Stimulated activated naive CD8-positive, alpha-beta T cell treated with anti-CD3 and anti-CD28 coated beads, Interleukin-15, Interleukin-2, amounts not matched to agents 100 ng/mL and 50 ng/mL, for 24 hours (primary cell): ENCODE data around the gene ANKZF1.

Experiments
- H3K27ac Mint-ChIP-seq: one replicate; pipeline ENCODE4 v1.8.0; 2021; ENCODE audit warnings: mild to moderate bottlenecking, mixed read lengths
- H3K27me3 Mint-ChIP-seq: one replicate; pipeline ENCODE4 v1.8.0; 2021; ENCODE audit warnings: mixed read lengths
- H3K36me3 Mint-ChIP-seq: one replicate; pipeline ENCODE4 v1.8.0; 2021; ENCODE audit warnings: low read depth, mixed read lengths
- H3K4me1 Mint-ChIP-seq: one replicate; pipeline ENCODE4 v1.8.0; 2021; ENCODE audit warnings: low read depth, mixed read lengths
- H3K4me3 Mint-ChIP-seq: one replicate; pipeline ENCODE4 v1.8.0; 2021; ENCODE audit warnings: mild to moderate bottlenecking, mixed read lengths
- H3K9me3 Mint-ChIP-seq: one replicate; pipeline ENCODE4 v1.8.0; 2021; ENCODE audit warnings: mixed read lengths

ANKZF1 gene

DNA sequence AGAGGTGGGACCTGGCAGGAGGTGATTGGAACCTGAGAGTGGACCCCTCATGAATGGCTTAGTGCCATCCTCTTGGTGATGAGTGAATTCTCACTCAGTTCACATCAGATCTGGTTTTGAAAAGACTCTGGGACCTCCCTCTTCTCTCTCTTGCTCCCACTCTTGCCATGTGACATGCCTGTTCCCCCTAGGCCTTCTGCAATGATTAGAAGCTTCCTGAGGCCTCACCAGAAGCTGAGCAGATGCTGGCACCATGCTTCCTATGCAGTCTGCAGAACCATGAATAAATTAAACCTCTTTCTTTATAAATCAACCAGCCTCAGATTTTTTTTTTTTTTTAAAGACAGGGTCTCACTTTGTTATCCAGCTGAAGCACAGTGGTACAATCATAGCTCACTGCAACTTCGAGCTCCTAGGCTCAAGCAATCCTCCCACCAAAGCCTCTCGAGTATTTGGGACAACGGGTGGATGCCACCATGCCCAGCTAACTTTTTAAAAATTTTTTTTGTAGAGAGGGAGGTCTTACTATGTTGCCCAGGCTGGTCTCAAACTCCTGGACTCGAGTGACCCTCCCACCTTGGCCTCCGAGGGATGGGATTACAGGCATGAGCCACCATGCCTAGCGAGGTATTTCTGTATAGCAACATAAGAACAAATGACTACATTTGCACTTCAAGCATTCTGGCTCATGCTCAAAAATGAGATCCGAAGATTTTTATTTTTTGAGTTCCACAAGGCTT is 25.0 kb upstream of the ANKZF1 start:
- Mint-ChIP-seq H3K36me3 (peaks cover 20% of the 10 kb centered on the region), H3K27ac (no peak overlapping the region), H3K27me3 (no peaks in the 10 kb centered on the region), H3K9me3 (no peaks in the 10 kb centered on the region), H3K4me1 (peaks cover 40% of the 10 kb centered on the region), H3K4me3 (peak overlapping the region; percentile 41)

DNA sequence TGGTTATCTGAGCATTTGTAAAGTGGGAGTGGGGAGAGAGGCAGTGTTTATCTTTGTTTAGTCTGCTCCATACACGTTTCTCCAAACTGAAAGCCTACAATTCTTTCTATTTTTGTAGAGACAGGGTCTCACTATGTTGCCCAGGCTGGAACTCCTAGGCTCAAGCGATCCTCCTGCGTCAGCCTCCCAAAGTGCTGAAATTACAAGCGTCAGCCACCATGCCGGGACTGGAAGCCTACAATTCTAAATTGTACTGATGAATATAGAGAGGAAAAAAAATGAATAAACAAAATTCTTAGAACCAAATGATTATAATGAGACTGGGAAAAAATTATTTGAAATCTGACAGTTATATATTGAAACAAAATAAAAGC is 24.5 kb upstream of the ANKZF1 start:
- H3K4me1 Mint-ChIP-seq, result peaks cover 43% of the 10 kb centered on the region
- H3K27me3 Mint-ChIP-seq, result no peaks in the 10 kb centered on the region
- H3K36me3 Mint-ChIP-seq, result peaks cover 24% of the 10 kb centered on the region
- H3K4me3 Mint-ChIP-seq, result peak overlapping the region; percentile 41
- no peaks in the 10 kb centered on the region for H3K9me3 Mint-ChIP-seq
- H3K27ac Mint-ChIP-seq, result no peak overlapping the region

GRCh38 chr2:219205981-219206327 is 23.7 kb upstream of the ANKZF1 start:
- no peaks in the 10 kb centered on the region for H3K27me3 Mint-ChIP-seq
- H3K27ac Mint-ChIP-seq, result peak overlapping the region; percentile 91
- H3K36me3 Mint-ChIP-seq, result peaks cover 29% of the 10 kb centered on the region

DNA sequence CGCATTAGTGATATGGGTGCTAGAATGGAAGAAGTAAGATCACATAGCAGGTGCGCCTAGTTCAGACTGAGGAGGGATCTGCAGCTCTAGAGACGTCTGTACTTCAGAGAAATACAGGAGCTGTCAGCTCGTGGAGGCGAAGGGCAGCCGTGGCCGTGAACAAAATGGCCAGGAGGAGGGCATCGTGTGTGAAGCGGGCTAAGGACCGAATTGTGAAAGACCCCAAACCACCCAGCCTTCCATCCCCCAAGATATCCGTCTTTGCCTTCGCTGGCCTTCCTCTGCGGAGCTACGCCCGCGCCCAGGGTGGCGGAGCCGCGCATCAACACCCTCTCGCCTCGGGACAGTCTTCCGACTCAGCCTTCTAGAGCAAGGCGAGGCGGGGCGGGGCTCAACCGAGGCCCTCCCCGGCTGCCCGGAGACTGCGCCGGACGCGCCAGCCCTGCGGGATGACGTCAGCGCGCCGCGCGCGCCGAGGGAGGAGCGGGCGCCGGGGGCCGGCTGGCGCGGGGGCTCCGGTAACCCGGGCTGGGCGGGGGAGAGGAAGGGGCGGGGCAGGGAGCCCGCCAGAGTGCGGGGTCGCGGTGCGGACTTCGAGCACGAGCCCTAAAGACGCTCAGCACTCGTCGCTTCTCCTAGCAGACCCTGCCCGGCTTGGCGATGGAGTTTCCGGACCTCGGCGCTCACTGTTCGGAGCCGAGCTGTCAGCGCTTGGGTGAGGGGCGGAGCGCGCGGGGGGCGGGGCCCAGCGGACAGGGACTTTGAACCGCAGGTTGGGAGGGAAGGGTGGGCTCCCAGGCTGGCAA is 23.1 kb upstream of the ANKZF1 start, which contains the start of gene ZFAND2B:
Gene ZFAND2B, plus strand, starts transcription at position 455 of the 806 bp plus-strand sequence. Its CDS starts 206 bp downstream, at position 661.
- Mint-ChIP-seq H3K27ac (peak within 1 kb of the TSS; percentile 91), H3K9me3 (no peaks in the 10 kb centered on the region), H3K4me3 (peak within 1 kb of the TSS; percentile 93), H3K27me3 (no peaks in the 10 kb centered on the region), H3K36me3 (peaks cover 32% of the 10 kb centered on the region), H3K4me1 (peaks cover 50% of the 10 kb centered on the region)

More at GRCh38 chr2:219205981-219206327, 23.7 kb upstream of the ANKZF1 start:
- H3K4me3 Mint-ChIP-seq, result peak overlapping the region; percentile 93
- no peaks in the 10 kb centered on the region for H3K9me3 Mint-ChIP-seq
- H3K4me1 Mint-ChIP-seq, result peaks cover 44% of the 10 kb centered on the region

GRCh38 chr2:219207134-219207883 is 22.3 kb upstream of the ANKZF1 start:
- peak overlapping the region; percentile 49 for H3K27ac Mint-ChIP-seq
- peaks cover 53% of the 10 kb centered on the region for H3K4me1 Mint-ChIP-seq
- H3K9me3 Mint-ChIP-seq, result no peaks in the 10 kb centered on the region
- H3K36me3 Mint-ChIP-seq, result peaks cover 36% of the 10 kb centered on the region
- peak overlapping the region; percentile 93 for H3K4me3 Mint-ChIP-seq
- H3K27me3 Mint-ChIP-seq, result no peaks in the 10 kb centered on the region

DNA sequence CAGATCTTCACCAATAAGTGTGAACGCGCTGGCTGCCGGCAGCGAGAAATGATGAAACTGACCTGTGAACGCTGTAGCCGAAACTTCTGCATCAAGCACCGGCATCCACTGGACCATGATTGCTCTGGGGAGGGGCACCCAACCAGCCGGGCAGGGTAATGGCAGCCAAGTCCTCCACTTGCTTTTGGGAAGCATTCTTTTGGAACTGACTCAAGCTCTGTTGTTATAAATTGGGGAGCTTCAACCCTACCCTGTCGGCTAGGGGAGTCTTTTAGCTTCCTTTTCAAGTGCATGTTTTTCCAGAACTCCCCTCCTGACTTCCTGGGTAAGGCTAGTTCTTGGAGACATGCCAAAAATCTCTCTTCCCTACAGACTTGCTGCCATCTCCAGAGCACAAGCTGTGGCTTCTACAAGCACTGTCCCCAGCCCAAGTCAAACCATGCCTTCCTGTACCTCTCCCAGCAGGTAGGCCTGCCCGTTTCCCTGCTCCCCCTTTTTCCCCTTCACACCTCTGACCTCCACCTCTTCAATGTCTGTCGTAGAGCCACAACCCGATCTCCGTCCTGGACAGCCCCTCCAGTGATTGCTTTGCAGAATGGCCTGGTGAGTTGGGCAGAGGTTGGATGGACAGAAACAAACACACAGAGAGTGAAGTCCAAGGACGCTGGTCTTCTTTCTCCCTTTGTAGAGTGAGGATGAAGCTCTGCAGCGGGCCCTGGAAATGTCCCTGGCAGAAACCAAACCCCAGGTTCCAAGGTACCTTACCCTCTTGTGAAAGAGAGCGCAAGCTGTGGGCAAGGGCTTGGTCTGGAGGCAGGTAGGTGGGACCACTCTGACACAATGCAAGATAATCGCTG is 21.5 kb upstream of the ANKZF1 start:
- Mint-ChIP-seq H3K9me3 (no peaks in the 10 kb centered on the region), H3K27me3 (no peaks in the 10 kb centered on the region)

GRCh38 chr2:219209236-219210195 is 20.1 kb upstream of the ANKZF1 start:
- Mint-ChIP-seq H3K27ac (peak overlapping the region; percentile 87), H3K4me1 (peaks cover 54% of the 10 kb centered on the region), H3K4me3 (no peak overlapping the region), H3K36me3 (peaks cover 47% of the 10 kb centered on the region), H3K9me3 (no peaks in the 10 kb centered on the region), H3K27me3 (no peaks in the 10 kb centered on the region)

More for the DNA sequence above, 21.5 kb upstream of the ANKZF1 start:
- Mint-ChIP-seq H3K4me1 (peaks cover 54% of the 10 kb centered on the region), H3K27ac (peak overlapping the region; percentile 49), H3K4me3 (peak overlapping the region; percentile 93), H3K36me3 (peaks cover 38% of the 10 kb centered on the region)

DNA sequence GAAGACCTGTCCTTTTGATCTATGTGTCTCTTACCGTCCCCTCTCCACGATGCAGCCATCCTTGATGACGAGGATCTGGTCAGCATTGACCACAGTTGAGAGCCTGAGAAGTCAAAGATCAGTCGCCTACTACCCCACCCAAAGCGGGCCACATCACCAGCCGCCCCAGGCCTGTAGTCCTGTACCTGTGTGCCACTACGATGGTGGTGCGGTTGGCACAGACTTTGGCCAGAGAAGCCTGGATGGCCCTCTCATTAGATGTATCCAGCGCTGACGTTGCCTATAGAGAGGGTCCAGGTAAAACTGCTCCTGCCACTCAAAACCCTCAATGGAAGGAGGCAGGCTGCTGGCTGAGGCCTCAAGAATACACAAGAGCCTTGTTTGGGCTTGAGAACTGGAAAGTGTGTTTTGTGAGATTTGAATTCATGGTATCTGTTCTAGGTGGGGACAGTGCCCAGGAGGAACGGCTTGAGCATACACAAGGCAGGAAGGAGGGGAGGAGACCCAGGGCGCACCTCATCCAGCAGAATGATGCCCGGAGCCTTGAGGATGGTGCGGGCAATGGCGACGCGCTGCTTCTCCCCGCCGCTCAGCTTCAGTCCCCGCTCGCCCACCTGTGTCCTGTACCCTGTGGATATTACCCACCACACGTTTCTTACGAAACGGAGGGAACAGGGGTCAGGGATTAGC is 19.3 kb upstream of the ANKZF1 start:
- Mint-ChIP-seq H3K27ac (peak overlapping the region; percentile 87), H3K4me1 (peaks cover 54% of the 10 kb centered on the region), H3K27me3 (no peaks in the 10 kb centered on the region), H3K36me3 (peaks cover 54% of the 10 kb centered on the region), H3K4me3 (no peak overlapping the region), H3K9me3 (no peaks in the 10 kb centered on the region)

- Mint-ChIP-seq H3K27me3 (no peaks in the 10 kb centered on the region), H3K4me3 (no peak overlapping the region), H3K4me1 (peaks cover 52% of the 10 kb centered on the region), H3K36me3 (peaks cover 54% of the 10 kb centered on the region), H3K27ac (peak overlapping the region; percentile 82), H3K9me3 (no peaks in the 10 kb centered on the region)
Observed at GRCh38 chr2:219210886-219211362, 18.7 kb upstream of the ANKZF1 start.

DNA sequence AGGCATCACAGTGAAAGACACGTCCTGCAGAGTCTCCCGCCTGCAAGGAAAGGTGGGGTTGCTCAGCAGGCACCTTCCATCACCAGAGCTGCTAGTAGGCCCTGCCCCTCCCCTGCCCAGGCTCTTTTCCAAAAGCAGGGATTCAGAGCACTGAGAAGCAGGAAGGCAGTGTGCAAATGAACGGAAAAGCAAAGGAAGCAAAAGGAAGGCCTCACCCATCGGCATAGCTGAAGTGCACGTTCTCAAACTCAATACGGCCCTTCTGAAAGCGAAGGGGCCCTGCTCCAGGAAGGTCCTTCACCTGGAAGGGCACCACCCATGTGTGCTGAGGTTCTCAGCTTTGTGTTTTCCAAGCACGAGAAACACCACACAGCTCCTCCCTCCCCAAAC is 16.6 kb upstream of the ANKZF1 start:
- Mint-ChIP-seq H3K4me3 (no peak overlapping the region), H3K27ac (no peak overlapping the region), H3K27me3 (no peaks in the 10 kb centered on the region), H3K4me1 (peaks cover 51% of the 10 kb centered on the region), H3K36me3 (peaks cover 52% of the 10 kb centered on the region), H3K9me3 (no peaks in the 10 kb centered on the region)

DNA sequence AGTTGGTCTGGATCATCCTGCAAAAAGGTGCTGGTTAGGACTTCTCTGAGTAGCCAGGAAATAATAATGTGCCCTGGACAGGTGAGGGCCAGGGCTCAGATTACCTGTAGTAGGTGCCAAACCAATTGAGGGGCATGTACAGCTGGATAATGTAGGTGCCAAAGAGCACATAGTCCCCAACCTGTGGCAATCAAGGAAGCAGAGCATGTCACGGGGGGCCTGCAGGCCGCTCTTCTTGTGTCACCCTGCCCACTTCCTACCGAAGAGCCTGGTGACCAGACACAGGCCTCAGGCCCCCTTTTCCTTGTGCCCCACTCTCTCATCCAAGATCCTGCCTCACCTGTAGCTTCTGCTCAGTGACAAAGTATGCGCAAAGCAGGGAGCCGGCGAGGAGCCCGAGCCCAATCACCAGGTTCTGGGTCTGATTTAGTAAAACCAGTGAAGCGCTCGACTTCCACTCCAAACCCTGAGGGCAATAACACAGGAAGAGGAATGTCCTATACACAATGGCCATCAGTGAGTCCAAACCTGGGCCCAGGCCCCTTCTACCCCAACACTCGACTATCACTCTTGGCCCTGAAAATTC is 16.0 kb upstream of the ANKZF1 start:
- H3K4me1 Mint-ChIP-seq, result peaks cover 47% of the 10 kb centered on the region
- H3K4me3 Mint-ChIP-seq, result no peak overlapping the region
- H3K27me3 Mint-ChIP-seq, result no peaks in the 10 kb centered on the region
- H3K36me3 Mint-ChIP-seq, result peaks cover 47% of the 10 kb centered on the region
- no peak overlapping the region for H3K27ac Mint-ChIP-seq
- H3K9me3 Mint-ChIP-seq, result no peaks in the 10 kb centered on the region

- no peak overlapping the region for H3K27ac Mint-ChIP-seq
- peaks cover 46% of the 10 kb centered on the region for H3K4me1 Mint-ChIP-seq
- no peak overlapping the region for H3K4me3 Mint-ChIP-seq
- H3K27me3 Mint-ChIP-seq, result no peaks in the 10 kb centered on the region
- no peaks in the 10 kb centered on the region for H3K9me3 Mint-ChIP-seq
- H3K36me3 Mint-ChIP-seq, result peaks cover 46% of the 10 kb centered on the region
Observed at GRCh38 chr2:219214141-219214540, 15.5 kb upstream of the ANKZF1 start.
